ENCODE data around the gene MAG.

The MAG gene

DNA sequence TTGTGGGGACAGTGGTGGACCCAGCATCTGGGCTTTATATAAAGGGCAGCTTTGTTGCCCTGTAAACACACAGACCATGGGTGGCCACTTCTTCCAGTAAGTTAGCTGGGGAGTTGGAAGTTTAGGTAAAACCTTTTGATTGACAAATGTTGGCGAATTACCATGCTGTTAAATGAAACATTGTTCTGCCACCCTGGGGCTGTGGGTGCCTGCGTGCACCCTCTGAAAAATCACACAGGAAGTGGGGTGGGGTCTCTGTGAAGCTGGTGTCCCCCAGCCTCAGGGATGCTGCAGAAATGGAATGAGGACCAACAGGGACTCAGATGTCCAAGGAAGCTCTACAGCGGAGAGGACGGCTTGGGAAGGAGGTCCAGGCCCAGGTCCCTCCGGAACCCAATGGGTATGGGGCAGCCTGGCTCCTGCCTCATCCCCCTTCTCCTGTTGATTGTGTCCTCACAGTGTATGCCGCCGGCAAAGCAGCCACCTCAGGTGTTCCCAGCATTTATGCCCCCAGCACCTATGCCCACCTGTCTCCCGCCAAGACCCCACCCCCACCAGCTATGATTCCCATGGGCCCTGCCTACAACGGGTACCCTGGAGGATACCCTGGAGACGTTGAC is 26.0 kb upstream of the MAG start:
- DNase-seq, result no peak

- DNase-seq, result no peak
These were observed 25.2 kb upstream of the MAG start for GRCh38 chr19:35266520-35267352.

DNA sequence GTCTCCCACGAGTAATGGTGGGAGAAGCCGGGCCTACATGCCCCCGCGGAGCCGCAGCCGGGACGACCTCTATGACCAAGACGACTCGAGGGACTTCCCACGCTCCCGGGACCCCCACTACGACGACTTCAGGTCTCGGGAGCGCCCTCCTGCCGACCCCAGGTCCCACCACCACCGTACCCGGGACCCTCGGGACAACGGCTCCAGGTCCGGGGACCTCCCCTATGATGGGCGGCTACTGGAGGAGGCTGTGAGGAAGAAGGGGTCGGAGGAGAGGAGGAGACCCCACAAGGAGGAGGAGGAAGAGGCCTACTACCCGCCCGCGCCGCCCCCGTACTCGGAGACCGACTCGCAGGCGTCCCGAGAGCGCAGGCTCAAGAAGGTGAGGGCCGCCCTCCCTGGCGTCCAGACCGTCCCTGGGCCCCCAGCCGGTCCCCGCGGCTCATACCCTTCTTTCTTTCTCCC is 24.6 kb upstream of the MAG start:
- DNase-seq, result no peak

DNA sequence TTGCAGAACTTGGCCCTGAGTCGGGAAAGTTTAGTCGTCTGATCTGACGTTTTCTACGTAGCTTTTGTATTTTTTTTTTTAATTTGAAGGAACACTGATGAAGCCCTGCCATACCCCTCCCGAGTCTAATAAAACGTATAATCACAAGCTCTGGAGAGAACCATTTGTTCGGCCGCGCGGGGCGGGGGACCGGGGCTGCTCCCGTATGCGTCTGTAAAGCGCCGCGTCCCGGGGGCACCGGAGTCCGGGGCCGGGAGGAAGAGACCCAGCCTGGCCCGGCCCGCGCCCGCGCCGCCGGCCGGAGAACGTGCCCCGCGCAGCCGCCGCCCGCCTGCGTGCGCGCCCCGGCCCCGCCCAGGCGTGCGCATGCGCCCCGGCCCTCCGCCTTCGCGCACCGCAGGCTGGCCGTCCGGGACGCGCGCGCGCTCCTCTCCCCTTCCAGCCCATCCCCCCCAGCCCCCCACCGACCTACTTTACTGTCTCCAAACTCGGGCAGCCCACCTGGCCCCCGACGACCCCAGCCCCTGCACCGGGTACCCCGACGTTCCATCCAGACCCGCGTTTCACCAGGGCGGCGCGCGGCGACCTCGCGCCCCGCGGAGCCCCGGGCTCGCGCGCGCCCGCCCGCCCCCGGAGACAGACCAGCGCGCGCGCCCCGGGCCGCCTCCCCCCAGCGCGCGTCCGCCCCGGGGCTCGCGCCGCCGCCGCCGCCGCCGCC is 24.0 kb upstream of the MAG start:
- peak; percentile 62 for DNase-seq

DNA sequence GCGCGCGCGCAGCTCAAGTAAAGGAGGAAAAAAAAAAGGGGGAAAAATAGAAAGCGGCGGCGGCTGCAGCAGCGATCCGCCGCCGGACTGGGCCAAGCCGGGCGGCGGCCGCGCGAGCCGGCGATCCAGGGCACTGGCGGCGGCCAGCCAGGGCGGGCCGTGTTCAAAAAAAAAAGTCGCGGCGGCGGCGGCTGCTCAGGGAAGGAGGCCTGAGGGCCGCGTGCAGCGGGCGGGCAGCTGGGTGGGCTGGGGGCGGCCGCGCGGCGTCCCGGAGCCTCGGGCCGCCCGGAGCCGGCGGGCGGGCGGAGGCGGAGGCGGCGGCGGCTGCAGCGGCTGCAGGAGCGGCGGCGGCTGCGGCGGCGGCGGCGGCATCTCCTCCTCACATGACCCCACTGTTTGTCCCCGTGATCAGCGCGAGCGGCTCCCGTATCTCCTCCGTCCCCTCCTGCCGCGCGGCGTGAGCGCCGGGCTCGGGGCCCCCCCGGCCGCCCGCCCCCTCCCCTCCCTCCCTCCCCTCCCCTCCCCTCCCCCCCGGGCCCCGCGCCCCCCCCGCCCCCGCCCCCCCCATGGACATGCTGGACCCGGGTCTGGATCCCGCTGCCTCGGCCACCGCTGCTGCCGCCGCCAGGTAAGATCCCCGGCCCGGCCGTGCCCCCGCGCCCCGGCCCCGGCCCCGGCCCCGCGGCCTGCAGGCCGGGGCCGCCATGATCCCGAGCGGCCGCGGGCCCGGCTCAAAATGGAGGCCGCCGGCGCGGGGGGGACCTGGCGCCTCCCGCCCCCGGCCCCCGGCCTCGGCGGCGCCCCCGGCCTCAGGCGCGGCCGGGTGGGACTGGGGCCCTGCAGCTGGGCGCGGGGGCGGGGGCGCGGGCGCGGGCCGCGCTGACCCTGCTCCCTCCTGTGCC is 23.2 kb upstream of the MAG start, which contains the start of gene USF2:
Gene USF2, plus strand, starts transcription at position 427 of the 902 bp plus-strand sequence. Its CDS starts 140 bp downstream, at position 567.
- peak; percentile 58 for DNase-seq

DNA sequence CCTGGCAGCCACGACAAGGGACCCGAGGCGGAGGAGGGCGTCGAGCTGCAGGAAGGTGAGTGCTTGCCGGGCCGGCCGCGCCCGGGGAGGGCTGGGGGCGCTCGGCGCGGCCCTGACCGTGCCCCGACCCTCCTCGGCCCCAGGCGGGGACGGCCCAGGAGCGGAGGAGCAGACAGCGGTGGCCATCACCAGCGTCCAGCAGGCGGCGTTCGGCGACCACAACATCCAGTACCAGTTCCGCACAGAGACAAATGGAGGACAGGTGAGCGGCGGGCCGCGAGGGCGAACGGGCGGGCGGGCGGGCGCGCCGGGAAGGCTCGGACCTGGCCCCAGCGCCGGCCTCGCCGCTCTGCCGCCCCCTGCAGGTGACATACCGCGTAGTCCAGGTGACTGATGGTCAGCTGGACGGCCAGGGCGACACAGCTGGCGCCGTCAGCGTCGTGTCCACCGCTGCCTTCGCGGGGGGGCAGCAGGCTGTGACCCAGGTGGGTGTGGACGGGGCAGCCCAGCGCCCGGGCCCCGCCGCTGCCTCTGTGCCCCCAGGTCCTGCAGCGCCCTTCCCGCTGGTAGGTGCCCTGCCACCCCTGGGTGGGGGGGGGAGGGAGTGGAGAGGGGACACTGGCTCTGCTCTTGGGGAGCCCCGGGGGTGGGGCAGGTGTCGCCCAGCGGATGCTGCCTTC is 22.4 kb upstream of the MAG start:
- DNase-seq, result peak; percentile 77

DNA sequence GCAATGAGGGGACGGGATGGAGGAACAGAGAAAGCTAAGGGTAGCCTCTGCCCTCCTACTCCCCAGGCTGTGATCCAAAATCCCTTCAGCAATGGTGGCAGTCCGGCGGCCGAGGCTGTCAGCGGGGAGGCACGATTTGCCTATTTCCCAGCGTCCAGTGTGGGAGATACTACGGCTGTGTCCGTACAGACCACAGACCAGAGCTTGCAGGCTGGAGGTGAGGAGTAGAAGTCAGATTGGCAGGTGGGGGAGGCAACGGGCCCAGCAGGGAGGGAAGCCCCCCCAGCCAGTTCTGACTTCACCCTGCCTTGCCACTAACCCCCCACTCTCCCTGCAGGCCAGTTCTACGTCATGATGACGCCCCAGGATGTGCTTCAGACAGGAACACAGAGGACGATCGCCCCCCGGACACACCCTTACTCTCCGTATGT is 21.6 kb upstream of the MAG start:
- no peak for DNase-seq

GRCh38 chr19:35271546-35271945 is 20.4 kb upstream of the MAG start:
- no peak for DNase-seq

GRCh38 chr19:35272122-35272719 is 19.7 kb upstream of the MAG start:
- DNase-seq, result no peak

DNA sequence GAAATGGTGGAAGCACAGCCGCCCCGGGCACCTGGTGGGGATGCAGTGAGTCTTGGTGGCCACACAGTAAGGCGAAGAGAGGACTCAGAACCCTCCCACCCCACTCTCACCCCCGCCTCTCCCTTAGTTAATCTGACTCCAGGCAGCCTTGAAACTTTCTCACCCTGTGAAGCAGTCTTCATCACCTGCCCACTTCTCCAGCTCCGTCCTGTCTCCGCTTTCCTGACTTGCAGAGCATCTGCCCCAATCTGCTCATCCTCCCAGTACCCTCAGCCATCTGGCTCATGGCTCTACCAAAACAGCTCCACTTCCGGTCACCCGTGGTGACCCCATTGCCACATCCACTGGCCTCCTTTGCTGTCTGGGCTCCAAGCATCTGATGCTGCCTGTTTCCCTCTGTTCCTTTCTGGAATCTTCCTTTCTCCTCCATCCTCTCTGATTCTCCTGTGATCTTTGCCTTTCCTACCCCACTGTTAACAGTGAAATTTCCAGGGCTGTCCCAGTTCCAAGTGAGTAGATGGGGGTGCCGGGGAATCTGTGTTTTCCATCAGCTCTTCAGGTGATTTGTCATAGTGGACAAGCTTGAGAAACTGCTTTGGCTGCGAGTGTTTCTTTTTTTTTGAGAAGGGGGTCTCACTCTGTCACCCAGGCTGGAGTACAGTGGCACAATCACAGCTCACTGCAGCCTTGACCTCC is 18.9 kb upstream of the MAG start:
- no peak for DNase-seq

GRCh38 chr19:35273686-35274259 is 18.2 kb upstream of the MAG start:
- no peak for DNase-seq

DNA sequence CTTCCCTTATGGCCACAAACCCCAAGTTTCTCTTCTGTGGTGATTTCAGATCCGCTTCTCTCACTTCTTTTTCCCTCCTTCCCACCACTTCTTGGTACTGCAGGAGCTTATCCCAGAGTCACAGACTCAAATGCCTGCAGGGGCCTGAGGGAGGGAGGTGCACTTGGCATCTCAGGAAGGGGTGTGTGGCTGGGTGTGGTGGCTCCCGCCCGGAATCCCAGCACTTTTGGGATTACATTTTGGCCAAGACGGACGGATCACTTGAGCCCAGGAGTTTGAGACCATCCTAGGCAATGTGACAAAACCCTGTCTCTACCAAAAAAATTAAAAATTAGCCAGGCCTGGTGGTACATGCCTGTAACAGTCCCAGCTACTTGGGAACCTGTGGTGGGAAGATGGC is 17.6 kb upstream of the MAG start:
- DNase-seq, result no peak

GRCh38 chr19:35276706-35277281 is 15.2 kb upstream of the MAG start:
- DNase-seq, result no peak

DNA sequence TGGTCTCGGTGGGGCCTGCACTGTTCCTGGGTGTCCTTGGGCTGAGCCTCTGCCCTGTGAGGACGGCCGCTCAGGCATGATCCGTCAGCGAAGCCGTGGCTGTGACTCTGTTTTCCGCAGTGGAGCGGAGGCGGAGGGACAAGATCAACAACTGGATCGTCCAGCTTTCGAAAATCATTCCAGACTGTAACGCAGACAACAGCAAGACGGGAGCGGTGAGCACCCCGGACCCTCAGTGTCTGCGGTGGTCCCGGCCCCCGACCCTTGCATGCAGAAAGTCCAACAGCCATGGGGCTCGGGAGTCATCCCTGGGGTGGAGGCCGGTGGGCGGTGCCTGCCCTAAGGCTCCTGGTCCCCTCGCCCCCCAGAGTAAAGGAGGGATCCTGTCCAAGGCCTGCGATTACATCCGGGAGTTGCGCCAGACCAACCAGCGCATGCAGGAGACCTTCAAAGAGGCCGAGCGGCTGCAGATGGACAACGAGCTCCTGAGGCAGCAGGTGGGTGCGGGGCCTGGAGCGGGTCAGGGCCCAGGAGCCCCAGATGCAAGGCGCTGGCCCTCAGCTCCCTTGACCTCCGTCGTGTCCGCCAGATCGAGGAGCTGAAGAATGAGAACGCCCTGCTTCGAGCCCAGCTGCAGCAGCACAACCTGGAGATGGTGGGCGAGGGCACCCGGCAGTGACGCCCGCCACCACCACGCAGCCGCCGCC is 13.2 kb upstream of the MAG start:
- DNase-seq, result no peak

- DNase-seq, result no peak
These were observed 12.6 kb upstream of the MAG start for GRCh38 chr19:35279374-35279773.

- no peak for DNase-seq
These were observed 11.8 kb upstream of the MAG start for GRCh38 chr19:35279985-35280821.

DNA sequence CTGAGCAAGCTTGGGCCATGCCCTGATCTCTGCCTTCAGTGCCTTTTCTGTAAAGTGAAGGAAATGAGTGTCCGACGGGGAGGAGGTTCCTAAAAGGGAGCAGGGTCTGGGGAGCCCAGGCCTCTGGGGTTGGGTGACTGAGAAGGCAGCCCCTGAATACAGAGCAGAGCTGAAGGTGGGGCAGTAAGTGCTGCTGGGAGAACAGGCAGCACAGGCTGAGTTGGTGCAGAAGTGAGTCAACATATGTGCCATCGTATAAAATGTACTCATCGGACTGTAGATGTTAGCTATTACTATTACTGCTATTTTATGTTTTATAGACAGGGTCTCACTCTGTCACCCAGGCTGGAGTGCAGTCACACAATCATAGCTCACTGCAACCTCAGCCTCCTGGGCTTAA is 10.7 kb upstream of the MAG start:
- no peak for DNase-seq
